GM11168 (cell line): ENCODE data around the gene ADGRG1.
"Not testable (repeated sequence)": the region's sequence is repeated elsewhere in the genome, so short reads cannot be mapped to it uniquely, and the experiment has no call there.

ENCODE experiments used
- in situ Hi-C: fragments of 300-500 bp; cut with MboI; formaldehyde crosslinking; loops from one replicate; pipeline ENCODE4 v1.12.0; 2022; ENCODE audit warnings: low sequenced_read_pairs; ENCODE audit not compliant: unreplicated experiment

ADGRG1 gene

GRCh38 chr16:57704905-57705852, 76.7 kb downstream of the ADGRG1 start:
- in situ Hi-C loops: no loop called here

- in situ Hi-C loops: no loop called here
Measured at GRCh38 chr16:57706717-57707116, 78.3 kb downstream of the ADGRG1 start.

- in situ Hi-C loops: no loop called here
Measured at GRCh38 chr16:57707331-57707730, 78.9 kb downstream of the ADGRG1 start.

GRCh38 chr16:57708168-57708567, 79.7 kb downstream of the ADGRG1 start:
- in situ Hi-C loops: no loop called here

GRCh38 chr16:57709663-57710062, 81.2 kb downstream of the ADGRG1 start:
- in situ Hi-C loops: no loop called here

- in situ Hi-C loops: no loop called here
Measured at GRCh38 chr16:57711346-57711745, 82.9 kb downstream of the ADGRG1 start.

- in situ Hi-C loops: no loop called here
Measured at GRCh38 chr16:57711993-57712392, 83.6 kb downstream of the ADGRG1 start.

- in situ Hi-C loops: not testable (repeated sequence)
Measured at GRCh38 chr16:57712569-57712968, 84.1 kb downstream of the ADGRG1 start.

- in situ Hi-C loops: no loop called here
Measured at GRCh38 chr16:57713596-57713995, 85.2 kb downstream of the ADGRG1 start.

GRCh38 chr16:57714047-57714446, 85.6 kb downstream of the ADGRG1 start:
- in situ Hi-C loops: no loop called here
